Measurements from ENCODE around the gene NR3C1. TPM values are rescaled to one million over a fixed set of nuclear protein-coding genes. Genes with fewer than 3 reads are reported as not detected.
A peak's percentile ranks its signal among the peaks of the same experiment; 100 is the strongest.

NR3C1 gene
- total RNA-seq, 6 experiments from 2014 or later = 27.3 to 60.1 (median 47.2) TPM

DNA sequence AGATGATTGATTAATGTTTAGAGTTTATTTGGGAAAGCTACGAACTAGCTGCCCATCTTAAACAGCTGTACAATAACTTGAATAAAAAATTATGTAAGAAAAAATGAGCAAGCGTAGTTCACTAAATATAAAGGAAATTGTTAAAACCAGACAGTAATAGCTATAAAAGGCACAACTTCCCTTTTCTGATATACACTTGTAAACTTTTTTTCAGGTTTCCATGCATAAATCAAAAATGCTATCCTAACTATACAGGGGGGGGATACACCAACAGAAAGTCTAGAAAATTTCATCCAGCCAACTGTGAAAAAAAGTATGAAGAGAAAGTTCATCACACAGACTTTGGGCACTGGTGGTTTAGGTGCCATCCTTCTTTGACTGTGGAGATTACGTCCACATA lies 122.3 kb downstream of the NR3C1 start:
- no peak overlapping the region for H3K4me3 ChIP-seq
- H3K27me3 ChIP-seq = no peaks in the 10 kb centered on the region
- 70% methylated on average over 3 of the region's 3 CpGs for WGBS (ENCODE audit: insufficient coverage, low coverage, low lambda C conversion rate, missing lambda C conversion rate)
- no peak overlapping the region for H3K27ac ChIP-seq
- peaks cover 0 to 7% (median 0%) of the 10 kb centered on the region in 4 donors for H3K36me3 ChIP-seq
- DNase-seq (no peak), ATAC-seq (no peak)
- peaks cover 0 to 19% (median 2%) of the 10 kb centered on the region in 4 donors for H3K4me1 ChIP-seq
- TF ChIP-seq, protein P1, sequence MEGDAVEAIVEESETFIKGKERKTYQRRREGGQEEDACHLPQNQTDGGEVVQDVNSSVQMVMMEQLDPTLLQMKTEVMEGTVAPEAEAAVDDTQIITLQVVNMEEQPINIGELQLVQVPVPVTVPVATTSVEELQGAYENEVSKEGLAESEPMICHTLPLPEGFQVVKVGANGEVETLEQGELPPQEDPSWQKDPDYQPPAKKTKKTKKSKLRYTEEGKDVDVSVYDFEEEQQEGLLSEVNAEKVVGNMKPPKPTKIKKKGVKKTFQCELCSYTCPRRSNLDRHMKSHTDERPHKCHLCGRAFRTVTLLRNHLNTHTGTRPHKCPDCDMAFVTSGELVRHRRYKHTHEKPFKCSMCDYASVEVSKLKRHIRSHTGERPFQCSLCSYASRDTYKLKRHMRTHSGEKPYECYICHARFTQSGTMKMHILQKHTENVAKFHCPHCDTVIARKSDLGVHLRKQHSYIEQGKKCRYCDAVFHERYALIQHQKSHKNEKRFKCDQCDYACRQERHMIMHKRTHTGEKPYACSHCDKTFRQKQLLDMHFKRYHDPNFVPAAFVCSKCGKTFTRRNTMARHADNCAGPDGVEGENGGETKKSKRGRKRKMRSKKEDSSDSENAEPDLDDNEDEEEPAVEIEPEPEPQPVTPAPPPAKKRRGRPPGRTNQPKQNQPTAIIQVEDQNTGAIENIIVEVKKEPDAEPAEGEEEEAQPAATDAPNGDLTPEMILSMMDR (IDR thresholded peaks at IDR 0.05) = no peak
- no peak for TF ChIP-seq POLR2A (IDR thresholded peaks at IDR 0.05)
- H3K9me3 ChIP-seq = no peaks in the 10 kb centered on the region
- intact Hi-C loops (cut with DNase I) = no loop called here

DNA sequence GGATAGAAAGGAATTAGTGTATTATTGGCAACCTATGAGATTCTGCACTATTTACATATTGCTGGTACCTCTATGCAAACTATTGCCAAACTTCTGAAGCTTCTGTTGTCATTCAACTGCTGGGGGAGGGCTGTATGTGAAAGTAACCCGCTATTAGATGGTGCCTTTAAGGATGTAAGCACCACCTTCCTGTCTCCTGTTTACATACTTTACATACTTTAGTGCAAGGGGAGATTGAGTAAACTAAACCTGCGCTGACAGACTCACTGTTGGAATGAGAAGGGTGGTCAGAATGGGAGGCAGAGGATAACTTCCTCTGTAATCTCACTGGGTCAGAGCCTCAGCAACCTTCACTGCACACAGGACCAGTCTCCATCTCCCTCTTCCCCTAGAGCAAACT lies 123.8 kb downstream of the NR3C1 start:
- TF ChIP-seq POLR2A (IDR thresholded peaks at IDR 0.05) = no peak
- TF ChIP-seq, protein P1 (IDR thresholded peaks at IDR 0.05) = no peak
- DNase-seq (no peak), ATAC-seq (peak; percentile 86 to 93 (median 90))
- no peak overlapping the region for H3K27ac ChIP-seq
- H3K27me3 ChIP-seq = no peaks in the 10 kb centered on the region
- 25% methylated on average over 2 of the region's 2 CpGs for WGBS (ENCODE audit: insufficient coverage, low coverage, low lambda C conversion rate, missing lambda C conversion rate)
- H3K4me1 ChIP-seq = peaks cover 0 to 19% (median 2%) of the 10 kb centered on the region in 4 donors
- peaks cover 0 to 7% (median 0%) of the 10 kb centered on the region in 4 donors for H3K36me3 ChIP-seq
- intact Hi-C loops (cut with DNase I) = no loop called here
- no peak overlapping the region for H3K4me3 ChIP-seq
- H3K9me3 ChIP-seq = no peaks in the 10 kb centered on the region

DNA sequence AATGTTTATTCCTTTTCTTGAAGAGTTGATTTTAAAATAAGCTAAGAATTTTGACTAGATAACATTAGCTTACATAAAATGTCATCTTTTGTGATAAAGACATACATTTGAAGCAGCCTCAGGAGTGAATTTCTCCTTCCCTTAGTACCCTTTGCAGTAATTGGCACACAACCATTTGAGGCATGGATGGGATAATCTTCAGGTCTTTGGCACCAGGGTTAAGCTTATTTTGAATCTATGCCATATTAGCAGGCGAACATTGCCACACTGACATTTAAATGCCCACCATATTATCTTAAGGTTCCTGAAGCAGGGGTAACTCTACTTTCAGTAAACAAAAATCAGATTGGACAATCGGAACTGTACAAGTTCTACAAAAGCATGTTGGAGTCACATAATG lies 126.0 kb downstream of the NR3C1 start:
- Histone ChIP-seq H3K4me1 (peaks cover 0 to 19% (median 2%) of the 10 kb centered on the region in 4 donors), H3K27ac (no peak overlapping the region), H3K9me3 (no peaks in the 10 kb centered on the region), H3K4me3 (no peak overlapping the region), H3K36me3 (peaks cover 0 to 7% (median 0%) of the 10 kb centered on the region in 4 donors), H3K27me3 (no peaks in the 10 kb centered on the region)
- intact Hi-C loops (cut with DNase I) = no loop called here
- DNase-seq = no peak
- WGBS (ENCODE audit: insufficient coverage, low coverage, low lambda C conversion rate, missing lambda C conversion rate) = 53% methylated on average over 2 of the region's 2 CpGs
- ATAC-seq = peak in 2 of 4 donors; percentile 26 to 27
- TF ChIP-seq, protein P1 (IDR thresholded peaks at IDR 0.05) = no peak
- no peak for TF ChIP-seq POLR2A (IDR thresholded peaks at IDR 0.05)

DNA sequence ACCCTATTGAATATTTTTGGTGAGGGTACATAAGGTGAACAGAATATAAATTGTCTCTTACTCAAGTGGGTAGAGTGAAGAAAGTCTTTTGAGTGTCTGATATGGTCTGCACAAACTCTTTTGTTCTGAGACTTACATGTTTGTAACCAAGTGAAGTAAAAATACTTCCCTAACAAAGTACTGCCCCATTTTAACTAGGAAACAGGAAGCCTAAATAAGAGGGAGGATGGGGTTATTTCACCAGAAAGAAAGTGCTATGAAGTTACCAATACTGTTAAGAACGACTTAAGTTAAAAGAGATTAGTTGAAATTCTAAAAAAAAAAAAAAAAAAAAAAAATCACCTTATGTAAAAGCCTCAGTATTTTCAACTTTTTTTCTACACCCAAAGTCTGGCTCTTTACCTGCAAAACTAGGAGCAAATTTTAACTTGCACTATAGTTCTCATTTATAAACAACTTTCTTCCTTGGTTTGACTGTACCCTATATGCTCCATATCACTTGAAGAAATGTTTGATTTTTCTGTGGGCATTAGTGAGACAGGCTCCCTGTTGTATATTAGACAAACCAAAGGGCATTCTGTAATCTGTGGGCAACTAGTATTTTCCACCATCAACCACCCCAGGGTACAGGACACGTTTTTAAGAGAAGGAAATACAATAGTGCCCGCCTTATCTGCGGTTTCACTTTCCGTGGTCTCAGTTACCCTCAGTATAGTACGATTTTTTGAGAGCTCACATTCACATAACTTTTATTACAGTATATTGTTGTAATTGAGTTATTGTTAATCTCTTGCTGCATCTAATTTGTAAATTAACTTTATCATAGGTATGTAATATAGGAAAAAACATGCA lies 127.7 kb downstream of the NR3C1 start:
- no peak for ATAC-seq
- peaks cover 0 to 19% (median 2%) of the 10 kb centered on the region in 4 donors for H3K4me1 ChIP-seq
- TF ChIP-seq, protein P1 (IDR thresholded peaks at IDR 0.05) = no peak
- no peak for TF ChIP-seq POLR2A (IDR thresholded peaks at IDR 0.05)
- intact Hi-C loops (cut with DNase I) = no loop called here
- whole genome bisulfite sequencing (ENCODE audit: insufficient coverage, low coverage, low lambda C conversion rate, missing lambda C conversion rate) = 61% methylated on average over 6 of the region's 6 CpGs
- no peaks in the 10 kb centered on the region for H3K9me3 ChIP-seq
- H3K4me3 ChIP-seq = no peak overlapping the region
- H3K36me3 ChIP-seq = no peaks in the 10 kb centered on the region
- no peak for DNase-seq
- H3K27me3 ChIP-seq = no peaks in the 10 kb centered on the region
- no peak overlapping the region for H3K27ac ChIP-seq

Data from right lobe of liver (tissue), 6 donors.